PC-3 (cell line): ENCODE results near the gene SARDH. TPM values are rescaled to one million over a fixed set of nuclear protein-coding genes. Genes with fewer than 3 reads are reported as not detected.

Experiments
- ATAC-seq: fragments of 200-7000 bp; cut with Tn5 transposase; 2 replicates; pipeline ENCODE4 v1.9.1; 2020; ENCODE audit warnings: mild to moderate bottlenecking, moderate library complexity
- BruUV-seq: library from RNA; stranded (reverse); fragments of 400-500 nt; replicated peaks from 2 replicates; lab custom pipeline; 2021; lab: Mats Ljungman, UMichigan
- CTCF ChIA-PET: fragments of 300-600 bp; sonication (Branson Sonifier 250); formaldehyde crosslinking; loops from one replicate; lab custom pipeline; 2022; ENCODE audit warnings: antibody characterized with exemption; lab: Charles Lee
- POLR2A ChIA-PET: fragments of 300-600 bp; sonication (Branson Sonifier 250); formaldehyde crosslinking; loops from one replicate; lab custom pipeline; 2022; ENCODE audit warnings: antibody characterized with exemption; ENCODE audit not compliant: unreplicated experiment; lab: Charles Lee
- DNase-seq: peaks from one replicate; pipeline ENCODE4 v3.0.0-alpha.2; 2015
- H2AFZ ChIP-seq: fragments of 300-600 bp; sonication (generic); 2 replicates; pipeline ENCODE4 v1.6.0; 2016; ENCODE audit warnings: antibody characterized with exemption, low read length
- H3F3A ChIP-seq: fragments of 300-600 bp; sonication (generic); one replicate; pipeline ENCODE4 v1.6.0; 2017; ENCODE audit warnings: antibody characterized with exemption, low read length, control low read depth, mild to moderate bottlenecking; ENCODE audit not compliant: unreplicated experiment
- H3K27ac ChIP-seq: fragments of 300-600 bp; sonication (generic); 2 replicates; pipeline ENCODE4 v1.5.1; 2016; ENCODE audit warnings: mild to moderate bottlenecking, low read length
- H3K27me3 ChIP-seq: fragments of 300-600 bp; sonication (generic); 2 replicates; pipeline ENCODE4 v1.6.1; 2016; ENCODE audit warnings: low read length, mixed read lengths
- H3K36me3 ChIP-seq: fragments of 300-600 bp; sonication (generic); 2 replicates; pipeline ENCODE4 v1.6.1; 2016; ENCODE audit warnings: low read depth, mixed run types, low read length, mixed read lengths
- H3K4me1 ChIP-seq: fragments of 300-600 bp; sonication (generic); 2 replicates; pipeline ENCODE4 v1.5.1; 2016; ENCODE audit warnings: low read length; ENCODE audit not compliant: insufficient read depth
- H3K4me2 ChIP-seq: fragments of 300-600 bp; sonication (generic); 2 replicates; pipeline ENCODE4 v1.6.0; 2016; ENCODE audit warnings: low read length
- H3K4me3 ChIP-seq: fragments of 300-600 bp; sonication (generic); 2 replicates; pipeline ENCODE4 v1.5.1; 2016; ENCODE audit warnings: mild to moderate bottlenecking, low read length, mixed read lengths
- H3K79me2 ChIP-seq: fragments of 300-600 bp; sonication (generic); 2 replicates; pipeline ENCODE4 v1.6.1; 2017; ENCODE audit warnings: low read length, mixed read lengths
- H3K9ac ChIP-seq: fragments of 300-600 bp; sonication (generic); 2 replicates; pipeline ENCODE4 v1.6.0; 2016; ENCODE audit warnings: mild to moderate bottlenecking, low read length
- H3K9me2 ChIP-seq: fragments of 300-600 bp; sonication (generic); replicated peaks from 2 replicates; pipeline ENCODE4 v1.6.1; 2016; ENCODE audit warnings: mixed run types, low read length, mixed read lengths
- H3K9me3 ChIP-seq: fragments of 300-600 bp; sonication (generic); 2 replicates; pipeline ENCODE4 v1.6.1; 2016; ENCODE audit warnings: low read length, mixed read lengths
- H4K20me1 ChIP-seq: fragments of 300-600 bp; sonication (generic); 2 replicates; pipeline ENCODE4 v1.6.1; 2016; ENCODE audit warnings: low read length, mixed read lengths
- EZH2 ChIP-seq: fragments of 300-600 bp; sonication (generic); IDR thresholded peaks from one replicate; pipeline ENCODE4 v1.6.1; 2017; ENCODE audit warnings: antibody characterized with exemption, mild to moderate bottlenecking, low read length; ENCODE audit not compliant: unreplicated experiment
- EZH2phosphoT487 ChIP-seq: fragments of 300-600 bp; sonication (generic); IDR thresholded peaks from 2 replicates; pipeline ENCODE4 v1.6.1; 2018; ENCODE audit warnings: mild to moderate bottlenecking, antibody characterized with exemption, low read length, borderline replicate concordance
- intact Hi-C: fragments of 100-400 bp; cut with micrococcal nuclease; formaldehyde crosslinking; loops from 2 replicates; pipeline ENCODE4 v1.9.0; 2023
- total RNA-seq: library from RNA; depleted of rRNA; stranded (reverse); fragments of >200 nt; gene quantifications from 2 replicates; pipeline ENCODE4 v1.2.3, GENCODE V29; 2014
- TF ChIP-seq, protein P1 (sequence below): fragments of 300-600 bp; sonication (generic); conservative IDR thresholded peaks from 2 replicates; pipeline ENCODE4 v1.5.1; 2017; ENCODE audit warnings: antibody characterized with exemption, low read depth, mild to moderate bottlenecking, low read length

The SARDH gene
- total RNA-seq, 1 experiment from 2014 or later, result 3.4 TPM

DNA sequence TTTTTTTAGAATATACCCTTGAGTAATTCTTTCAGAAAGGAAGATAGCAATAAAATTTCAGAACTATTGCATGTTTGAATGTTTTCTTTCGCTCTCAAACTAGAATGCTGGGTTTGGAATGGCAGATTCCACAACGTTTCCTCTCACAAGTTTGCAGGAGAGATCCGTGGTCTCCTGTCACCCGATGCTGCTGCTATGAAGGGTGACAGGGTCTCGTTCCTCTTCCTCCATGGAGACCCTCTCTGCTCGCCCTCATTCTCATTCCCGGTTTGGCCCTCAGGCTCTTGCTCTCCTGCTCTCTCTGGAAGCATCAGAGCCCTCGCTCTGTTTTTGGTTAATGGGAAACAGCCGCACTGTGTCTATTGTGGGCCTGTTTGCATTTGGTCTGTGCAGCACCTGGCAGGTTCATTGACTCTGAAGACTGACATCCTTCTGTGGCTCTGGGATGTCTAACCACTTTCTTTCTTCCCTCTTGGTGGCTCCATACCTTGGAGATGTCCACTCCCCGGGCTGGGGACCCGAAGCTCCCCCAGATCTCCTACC is 116.4 kb downstream of the SARDH start:
- POLR2A ChIA-PET, result no interaction called here
- peaks cover 54% of the 10 kb centered on the region for H3K27me3 ChIP-seq
- H3K27ac ChIP-seq, result no peak overlapping the region

DNA sequence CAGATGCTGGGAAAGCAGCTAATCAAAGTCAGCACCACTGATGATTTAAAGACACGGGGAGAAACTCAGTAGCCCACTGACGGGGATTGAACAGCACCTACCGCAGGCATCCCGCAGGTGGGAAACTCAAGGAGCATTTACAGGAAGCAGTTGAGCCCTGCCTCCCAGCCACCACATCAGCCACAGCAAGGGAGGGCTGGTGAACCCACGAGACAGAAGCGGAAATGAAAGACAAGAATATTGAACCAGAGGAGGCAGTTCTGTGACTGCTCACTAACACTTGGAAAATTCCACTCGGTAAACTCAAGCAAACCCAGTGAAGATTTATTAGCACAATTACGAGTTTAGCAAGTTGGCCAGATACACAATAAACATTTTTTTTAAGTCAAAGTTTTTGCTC is 118.4 kb downstream of the SARDH start:
- peaks cover 69% of the 10 kb centered on the region for H3K27me3 ChIP-seq
- POLR2A ChIA-PET, result no interaction called here
- no peaks in the 10 kb centered on the region for H3F3A ChIP-seq
- no TSS peak for BruUV-seq
- H3K36me3 ChIP-seq, result no peaks in the 10 kb centered on the region
- DNase-seq (no peak), ATAC-seq (no peak)
- intact Hi-C loops, result no loop called here
- no peaks in the 10 kb centered on the region for H4K20me1 ChIP-seq
- H3K27ac ChIP-seq, result no peak overlapping the region
- no peak overlapping the region for H3K4me2 ChIP-seq
- no peak overlapping the region for H2AFZ ChIP-seq
- CTCF ChIA-PET, result no interaction called here
- no peaks in the 10 kb centered on the region for H3K4me1 ChIP-seq
- no peak overlapping the region for H3K9ac ChIP-seq
- H3K9me2 ChIP-seq, result no peaks in the 10 kb centered on the region
- no peaks in the 10 kb centered on the region for H3K9me3 ChIP-seq
- H3K4me3 ChIP-seq, result no peak overlapping the region
- TF ChIP-seq, protein P1, sequence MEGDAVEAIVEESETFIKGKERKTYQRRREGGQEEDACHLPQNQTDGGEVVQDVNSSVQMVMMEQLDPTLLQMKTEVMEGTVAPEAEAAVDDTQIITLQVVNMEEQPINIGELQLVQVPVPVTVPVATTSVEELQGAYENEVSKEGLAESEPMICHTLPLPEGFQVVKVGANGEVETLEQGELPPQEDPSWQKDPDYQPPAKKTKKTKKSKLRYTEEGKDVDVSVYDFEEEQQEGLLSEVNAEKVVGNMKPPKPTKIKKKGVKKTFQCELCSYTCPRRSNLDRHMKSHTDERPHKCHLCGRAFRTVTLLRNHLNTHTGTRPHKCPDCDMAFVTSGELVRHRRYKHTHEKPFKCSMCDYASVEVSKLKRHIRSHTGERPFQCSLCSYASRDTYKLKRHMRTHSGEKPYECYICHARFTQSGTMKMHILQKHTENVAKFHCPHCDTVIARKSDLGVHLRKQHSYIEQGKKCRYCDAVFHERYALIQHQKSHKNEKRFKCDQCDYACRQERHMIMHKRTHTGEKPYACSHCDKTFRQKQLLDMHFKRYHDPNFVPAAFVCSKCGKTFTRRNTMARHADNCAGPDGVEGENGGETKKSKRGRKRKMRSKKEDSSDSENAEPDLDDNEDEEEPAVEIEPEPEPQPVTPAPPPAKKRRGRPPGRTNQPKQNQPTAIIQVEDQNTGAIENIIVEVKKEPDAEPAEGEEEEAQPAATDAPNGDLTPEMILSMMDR, result no peak
- TF ChIP-seq EZH2phosphoT487 (no peak), EZH2 (no peak)
- H3K79me2 ChIP-seq, result no peaks in the 10 kb centered on the region

More for the DNA sequence above, 116.4 kb downstream of the SARDH start:
- BruUV-seq, result no TSS peak
- no peaks in the 10 kb centered on the region for H3K79me2 ChIP-seq
- CTCF ChIA-PET, result no interaction called here
- TF ChIP-seq EZH2phosphoT487 (no peak), EZH2 (no peak)
- TF ChIP-seq, protein P1, result no peak
- H3F3A ChIP-seq, result no peaks in the 10 kb centered on the region
- no peak for ATAC-seq
- no peaks in the 10 kb centered on the region for H3K4me1 ChIP-seq
- H3K9me3 ChIP-seq, result no peaks in the 10 kb centered on the region
- H3K4me2 ChIP-seq, result no peak overlapping the region
- no peak overlapping the region for H2AFZ ChIP-seq
- H3K9ac ChIP-seq, result no peak overlapping the region
- no peaks in the 10 kb centered on the region for H3K36me3 ChIP-seq
- H3K4me3 ChIP-seq, result no peak overlapping the region
- no peak for DNase-seq
- H3K9me2 ChIP-seq, result no peaks in the 10 kb centered on the region
- no peaks in the 10 kb centered on the region for H4K20me1 ChIP-seq
- intact Hi-C loops, result no loop called here

DNA sequence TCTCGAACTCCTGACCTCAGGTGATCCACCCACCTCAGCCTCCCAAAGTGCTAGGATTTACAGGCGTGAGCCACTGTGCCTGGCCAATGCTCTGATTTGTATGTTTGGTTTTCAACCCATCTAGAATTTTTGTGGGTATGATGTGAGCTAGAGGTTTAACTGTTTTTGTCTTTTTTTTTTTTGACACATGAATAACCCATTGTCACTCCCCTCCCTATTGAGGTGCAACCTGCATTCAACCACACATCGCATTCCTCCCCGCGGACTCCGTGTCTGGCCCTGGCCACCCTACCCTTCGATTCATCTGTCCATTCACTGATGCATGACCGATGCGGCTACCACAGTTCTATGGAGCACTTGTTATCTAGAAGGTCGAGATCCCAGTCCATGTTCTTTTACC is 119.4 kb downstream of the SARDH start:
- intact Hi-C loops, result no loop called here

More for the DNA sequence above, 119.4 kb downstream of the SARDH start:
- no peaks in the 10 kb centered on the region for H3K79me2 ChIP-seq
- no peak overlapping the region for H3K4me2 ChIP-seq
- no peaks in the 10 kb centered on the region for H3K36me3 ChIP-seq
- H2AFZ ChIP-seq, result no peak overlapping the region
- no peaks in the 10 kb centered on the region for H3K9me3 ChIP-seq
- CTCF ChIA-PET, result no interaction called here
- BruUV-seq, result no TSS peak
- POLR2A ChIA-PET, result no interaction called here
- DNase-seq (no peak), ATAC-seq (no peak)
- no peak overlapping the region for H3K9ac ChIP-seq
- TF ChIP-seq EZH2 (no peak), EZH2phosphoT487 (no peak)
- TF ChIP-seq, protein P1, result no peak
- no peaks in the 10 kb centered on the region for H4K20me1 ChIP-seq
- no peaks in the 10 kb centered on the region for H3K4me1 ChIP-seq
- H3K27ac ChIP-seq, result no peak overlapping the region
- H3K4me3 ChIP-seq, result no peak overlapping the region
- no peaks in the 10 kb centered on the region for H3F3A ChIP-seq
- H3K27me3 ChIP-seq, result peaks cover 80% of the 10 kb centered on the region
- no peaks in the 10 kb centered on the region for H3K9me2 ChIP-seq
